Activated T-cell treated with anti-CD3 and anti-CD28 coated beads for 24 hours (primary cell): Measurements from ENCODE around the gene DGKK.

ENCODE experiments used
- DNase-seq: peaks from one replicate; pipeline ENCODE4 v3.0.0-alpha.2; 2020; ENCODE audit warnings: low read depth

Gene DGKK

GRCh38 chrX:50470103-50471031 lies at the start of gene DGKK:
DGKK (minus strand) TSS chrX:50470825; CDS start chrX:50470678, 147 bp downstream.
- no peak for DNase-seq

GRCh38 chrX:50514811-50515210 lies 44.2 kb upstream of the DGKK start:
- DNase-seq = no peak

- DNase-seq = no peak
Observed at GRCh38 chrX:50497114-50497513, 26.5 kb upstream of the DGKK start.

- DNase-seq = no peak
Observed at GRCh38 chrX:50495616-50496015, 25.0 kb upstream of the DGKK start.

- no peak for DNase-seq
Observed at GRCh38 chrX:50492720-50493119, 22.1 kb upstream of the DGKK start.

- no peak for DNase-seq
Observed at GRCh38 chrX:50484662-50485061, 14.0 kb upstream of the DGKK start.

- no peak for DNase-seq
Observed at GRCh38 chrX:50483283-50483682, 12.7 kb upstream of the DGKK start.

GRCh38 chrX:50475208-50475607 lies 4.6 kb upstream of the DGKK start:
- DNase-seq = no peak

GRCh38 chrX:50471390-50471789 lies 765 bp upstream of the DGKK start:
- DNase-seq = no peak

- DNase-seq = no peak
Observed at GRCh38 chrX:50469206-50469605, 1.4 kb downstream of the DGKK start.

GRCh38 chrX:50459615-50460014 lies 11.0 kb downstream of the DGKK start:
- no peak for DNase-seq

GRCh38 chrX:50458483-50458882 lies 12.1 kb downstream of the DGKK start:
- no peak for DNase-seq

- no peak for DNase-seq
Observed at GRCh38 chrX:50456712-50457484, 13.7 kb downstream of the DGKK start.

GRCh38 chrX:50452782-50453181 lies 17.8 kb downstream of the DGKK start:
- DNase-seq = no peak

- DNase-seq = no peak
Observed at GRCh38 chrX:50450324-50450723, 20.3 kb downstream of the DGKK start.

GRCh38 chrX:50448565-50448964 lies 22.1 kb downstream of the DGKK start:
- no peak for DNase-seq

- DNase-seq = no peak
Observed at GRCh38 chrX:50447535-50447934, 23.1 kb downstream of the DGKK start.

GRCh38 chrX:50442426-50443116 lies 28.1 kb downstream of the DGKK start:
- no peak for DNase-seq

GRCh38 chrX:50436797-50437196 lies 33.8 kb downstream of the DGKK start:
- no peak for DNase-seq

- DNase-seq = no peak
Observed at GRCh38 chrX:50432829-50433289, 37.8 kb downstream of the DGKK start.

- no peak for DNase-seq
Observed at GRCh38 chrX:50431623-50432022, 39.0 kb downstream of the DGKK start.

GRCh38 chrX:50430917-50431575 lies 39.6 kb downstream of the DGKK start:
- DNase-seq = no peak
